Measurements from ENCODE around the gene ABLIM1.
A peak's percentile ranks its signal among the peaks of the same experiment; 100 is the strongest.

ABLIM1 gene

DNA sequence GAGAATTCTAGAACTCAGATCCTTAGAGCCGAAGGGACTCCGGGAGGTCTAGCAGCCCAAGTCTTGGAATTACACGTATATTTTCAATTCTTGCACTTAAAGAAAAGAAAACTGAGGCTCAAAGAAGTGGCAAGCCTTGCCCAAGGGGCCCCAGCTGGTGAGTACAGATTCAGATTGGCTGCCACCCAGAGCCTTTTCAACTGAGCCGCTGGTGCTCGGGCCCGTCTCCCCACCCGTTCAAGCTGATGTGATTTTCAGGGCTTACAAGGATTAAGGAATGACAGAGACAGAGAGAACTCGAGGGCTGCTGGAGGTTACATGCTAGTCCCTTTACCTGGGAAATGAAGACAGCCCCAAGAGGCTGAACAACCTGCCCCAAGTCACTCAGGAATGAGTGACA is 117.8 kb downstream of the ABLIM1 start:
- TF ChIP-seq, protein P1, sequence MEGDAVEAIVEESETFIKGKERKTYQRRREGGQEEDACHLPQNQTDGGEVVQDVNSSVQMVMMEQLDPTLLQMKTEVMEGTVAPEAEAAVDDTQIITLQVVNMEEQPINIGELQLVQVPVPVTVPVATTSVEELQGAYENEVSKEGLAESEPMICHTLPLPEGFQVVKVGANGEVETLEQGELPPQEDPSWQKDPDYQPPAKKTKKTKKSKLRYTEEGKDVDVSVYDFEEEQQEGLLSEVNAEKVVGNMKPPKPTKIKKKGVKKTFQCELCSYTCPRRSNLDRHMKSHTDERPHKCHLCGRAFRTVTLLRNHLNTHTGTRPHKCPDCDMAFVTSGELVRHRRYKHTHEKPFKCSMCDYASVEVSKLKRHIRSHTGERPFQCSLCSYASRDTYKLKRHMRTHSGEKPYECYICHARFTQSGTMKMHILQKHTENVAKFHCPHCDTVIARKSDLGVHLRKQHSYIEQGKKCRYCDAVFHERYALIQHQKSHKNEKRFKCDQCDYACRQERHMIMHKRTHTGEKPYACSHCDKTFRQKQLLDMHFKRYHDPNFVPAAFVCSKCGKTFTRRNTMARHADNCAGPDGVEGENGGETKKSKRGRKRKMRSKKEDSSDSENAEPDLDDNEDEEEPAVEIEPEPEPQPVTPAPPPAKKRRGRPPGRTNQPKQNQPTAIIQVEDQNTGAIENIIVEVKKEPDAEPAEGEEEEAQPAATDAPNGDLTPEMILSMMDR (IDR thresholded peaks at IDR 0.05; ENCODE audit: extremely low read depth, missing control alignments), result no peak
- DNase-seq (ENCODE audit: low spot score), result no peak

DNA sequence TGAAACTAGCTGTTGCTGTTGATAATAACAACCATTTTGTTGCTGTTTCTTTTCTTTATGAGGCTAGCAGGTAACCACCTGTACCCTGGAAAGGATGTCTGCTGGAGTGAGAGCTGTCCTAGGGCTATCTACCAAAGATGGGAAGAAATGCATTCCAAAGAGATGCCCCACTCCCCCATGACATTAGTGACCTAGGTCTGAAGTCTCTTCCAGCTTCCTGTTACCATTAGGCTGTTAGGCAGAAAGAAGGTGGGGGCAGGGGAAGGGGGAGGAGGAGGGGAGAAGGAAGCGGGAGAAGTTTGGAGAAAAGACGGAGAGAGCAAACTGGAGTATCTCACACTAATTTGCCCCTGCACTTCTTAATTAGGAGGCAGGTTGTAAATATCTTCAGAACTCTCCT is 118.5 kb downstream of the ABLIM1 start:
- TF ChIP-seq, protein P1 (IDR thresholded peaks at IDR 0.05; ENCODE audit: extremely low read depth, missing control alignments), result no peak
- no peak for DNase-seq (ENCODE audit: low spot score)

DNA sequence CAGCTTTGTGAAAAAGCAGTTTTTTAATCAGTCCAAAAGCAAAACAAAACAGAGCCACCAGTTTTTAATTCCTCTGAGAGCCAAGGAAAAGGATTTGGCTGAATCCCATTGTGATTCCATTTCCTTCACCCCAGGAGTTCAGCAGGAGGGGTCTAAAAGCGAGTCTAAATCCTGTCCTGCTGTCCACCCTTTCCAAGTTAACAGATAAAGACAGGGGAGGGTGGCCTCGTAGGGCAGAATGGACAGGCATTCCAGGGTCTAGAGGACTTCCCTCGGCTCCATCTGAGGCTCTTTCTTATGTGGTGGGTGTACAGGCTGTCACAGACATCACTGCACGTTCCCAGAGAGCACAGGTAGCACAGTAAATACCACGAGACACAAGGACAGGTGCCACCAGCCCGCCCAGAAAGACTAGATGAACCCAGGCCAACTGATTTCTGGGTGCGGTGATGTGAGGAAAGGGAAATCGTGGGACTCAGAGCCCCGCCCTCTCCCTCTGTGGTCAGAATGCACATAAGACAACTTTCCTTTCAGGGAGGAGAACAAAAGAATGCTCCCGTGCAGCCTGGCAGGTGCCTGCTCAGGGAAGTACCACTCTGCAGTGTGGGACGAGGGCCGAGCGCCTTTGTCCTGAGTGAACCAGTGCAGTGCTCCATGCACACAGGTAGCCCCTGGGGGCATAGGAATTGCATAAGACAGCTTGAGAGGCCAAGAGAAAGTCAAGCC is 119.7 kb downstream of the ABLIM1 start:
- DNase-seq (ENCODE audit: low spot score), result no peak
- TF ChIP-seq, protein P1 (IDR thresholded peaks at IDR 0.05; ENCODE audit: extremely low read depth, missing control alignments), result no peak

DNA sequence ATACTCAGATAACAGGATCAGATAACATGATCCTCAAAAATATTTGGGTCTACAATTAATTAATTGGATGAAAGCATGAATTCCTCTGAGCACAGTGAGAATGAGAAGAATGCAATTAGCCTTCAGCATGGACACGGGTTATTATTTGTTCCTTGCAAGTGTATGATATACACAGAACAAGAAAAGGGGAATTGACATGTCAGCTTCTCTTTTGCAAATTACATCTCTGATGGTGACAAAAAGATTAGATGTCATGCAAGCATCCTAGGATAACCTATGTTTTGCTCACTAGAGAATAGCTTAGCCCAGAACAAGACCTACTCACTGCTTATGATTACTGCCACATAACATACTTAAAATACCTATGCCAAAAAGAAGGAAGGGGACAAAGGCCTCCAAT is 120.3 kb downstream of the ABLIM1 start:
- TF ChIP-seq, protein P1 (IDR thresholded peaks at IDR 0.05; ENCODE audit: extremely low read depth, missing control alignments), result no peak
- no peak for DNase-seq (ENCODE audit: low spot score)

DNA sequence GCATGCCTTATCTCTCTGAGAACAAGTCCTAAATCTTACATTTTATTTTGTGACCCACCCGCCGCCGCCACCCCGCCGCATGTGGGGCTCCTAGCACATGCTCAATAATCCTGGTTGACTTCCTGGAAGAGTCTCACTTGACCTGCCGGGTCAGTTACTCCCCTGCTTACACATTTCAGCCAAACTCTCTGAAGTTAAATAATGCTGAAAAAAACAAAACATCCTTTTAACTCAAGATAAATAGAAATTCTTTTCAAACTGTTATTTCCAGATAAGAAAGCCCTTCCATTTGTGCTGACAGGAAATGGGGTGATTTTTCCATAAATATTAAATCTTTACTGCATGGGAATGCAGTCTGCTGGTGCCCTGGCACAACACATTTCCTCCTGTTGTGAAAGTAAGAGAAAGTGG is 123.5 kb downstream of the ABLIM1 start:
- DNase-seq (ENCODE audit: low spot score), result no peak
- TF ChIP-seq, protein P1 (IDR thresholded peaks at IDR 0.05; ENCODE audit: extremely low read depth, missing control alignments), result no peak

DNA sequence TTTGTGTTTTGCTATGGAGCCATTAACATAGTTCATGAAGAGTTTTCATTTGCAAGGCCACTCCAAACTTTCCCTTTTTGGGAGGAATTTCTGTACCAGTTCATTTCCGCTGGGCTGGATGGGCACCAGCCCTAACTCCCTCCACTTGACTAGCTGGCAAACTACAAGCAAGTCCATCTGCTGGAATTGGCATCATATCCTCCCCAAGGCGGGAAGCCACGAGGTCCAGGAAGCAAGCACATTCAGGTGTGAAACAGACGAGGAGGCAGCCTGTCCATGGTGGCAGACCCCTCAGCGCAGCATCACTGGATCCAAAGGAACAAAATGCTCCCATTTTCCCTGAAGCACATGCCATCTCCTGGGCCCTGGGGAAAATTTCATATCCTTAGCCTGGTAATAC is 125.8 kb downstream of the ABLIM1 start:
- TF ChIP-seq, protein P1 (IDR thresholded peaks at IDR 0.05; ENCODE audit: extremely low read depth, missing control alignments), result no peak
- no peak for DNase-seq (ENCODE audit: low spot score)

DNA sequence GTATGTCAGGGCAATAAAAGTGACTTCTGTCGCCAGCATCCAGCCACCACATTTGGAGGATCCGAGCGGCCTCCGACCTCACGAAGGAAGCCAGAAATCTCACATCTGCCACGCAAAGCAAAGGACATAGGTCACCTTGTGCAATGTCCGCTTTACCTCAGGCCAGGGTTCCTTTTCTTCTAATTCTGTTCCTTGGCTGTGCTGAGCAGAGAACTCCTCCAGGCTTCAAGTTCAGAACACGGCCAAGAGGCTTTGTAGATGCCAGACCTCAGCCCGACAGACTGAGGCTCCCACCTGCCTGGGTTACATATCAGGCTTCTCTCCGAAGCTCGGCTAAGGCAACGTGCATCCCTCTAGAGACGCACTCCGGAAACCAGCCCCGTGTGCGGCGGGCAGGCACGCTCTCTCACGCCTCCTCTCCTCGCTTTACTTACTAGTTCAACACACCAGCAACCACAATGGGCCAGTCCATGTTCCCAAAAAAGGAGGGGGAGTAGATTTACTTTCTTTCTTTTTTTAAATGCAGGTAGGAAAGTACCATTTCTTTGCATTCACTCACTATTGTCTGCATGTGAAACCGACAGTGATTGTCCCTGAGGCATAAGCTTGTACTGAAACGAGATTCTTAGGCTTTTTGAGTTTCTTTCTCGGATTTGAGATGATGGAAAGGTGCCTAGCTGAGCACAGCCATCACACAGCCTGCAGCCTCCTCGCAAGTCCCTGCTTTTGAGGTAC is 131.4 kb downstream of the ABLIM1 start:
- TF ChIP-seq, protein P1 (IDR thresholded peaks at IDR 0.05; ENCODE audit: extremely low read depth, missing control alignments), result no peak

More for the DNA sequence above, 131.4 kb downstream of the ABLIM1 start:
- peak; percentile 84 for DNase-seq (ENCODE audit: low spot score)
